ENCODE data around the gene CHMP5. TPM values are rescaled to one million over a fixed set of nuclear protein-coding genes. Genes with fewer than 3 reads are reported as not detected.

Gene CHMP5
- total RNA-seq, 2 experiments from 2014 or later = 31.2 to 50.1 TPM

DNA sequence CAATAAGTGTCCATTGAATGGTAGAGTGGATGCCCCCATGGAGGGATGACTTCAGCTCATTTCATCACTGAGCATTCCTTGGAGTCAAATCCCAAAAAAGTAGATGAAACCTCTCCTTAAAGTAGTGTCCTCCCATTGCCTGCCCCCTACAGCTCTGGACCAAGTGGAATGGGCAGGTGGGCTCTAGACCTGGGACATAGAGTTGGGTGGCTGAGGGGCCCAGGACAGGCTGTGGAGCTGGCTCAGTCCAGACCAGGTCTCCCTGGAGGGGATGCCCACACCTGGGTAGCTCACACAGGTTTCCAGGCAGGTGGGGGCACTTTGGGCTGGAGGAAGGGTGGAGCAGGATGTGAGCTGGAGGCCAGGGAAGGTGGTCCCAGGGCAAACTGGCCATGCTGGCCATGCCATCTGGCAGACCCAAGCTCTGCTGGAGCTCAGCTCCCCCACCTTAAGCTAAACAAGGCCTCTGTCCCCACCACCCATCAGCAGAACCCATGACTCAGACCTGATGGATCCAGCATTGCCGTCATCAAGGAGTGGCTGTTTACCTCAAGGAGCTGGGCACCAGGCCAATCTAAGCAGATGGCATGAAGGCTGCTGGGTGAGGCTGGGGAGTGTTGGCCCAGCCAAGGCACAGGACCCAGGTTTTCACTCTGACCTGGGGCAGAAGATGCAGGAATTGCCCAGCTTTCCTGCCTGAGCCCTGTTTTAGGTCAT is 31.1 kb upstream of the CHMP5 start:
- no peaks in the 10 kb centered on the region for H4K20me1 ChIP-seq (ENCODE audit: insufficient read depth, low read length)
- no peaks in the 10 kb centered on the region for H3K79me2 ChIP-seq (ENCODE audit: insufficient read depth, low read depth, low read length)
- H3K36me3 ChIP-seq (ENCODE audit: insufficient read depth, low read length) = no peaks in the 10 kb centered on the region
- no peak overlapping the region for H3K27ac ChIP-seq (ENCODE audit: low read depth, low read length, poor library complexity, severe bottlenecking)
- no peak overlapping the region for H2AFZ ChIP-seq (ENCODE audit: low read length)
- CTCF ChIA-PET (ENCODE audit: unreplicated experiment) = interaction anchor here (0.9 kb wide), 1 partner anchor 53 kb away, joined by 3 read pairs; no protein-coding TSS in a partner anchor
- DNase-seq (ENCODE audit: low spot score) = no peak
- POLR2A ChIA-PET = interaction anchor here (0.5 to 1.0 kb wide), 2 partner anchors 75 to 154 kb away, joined by 3 read pairs; no protein-coding TSS in a partner anchor
- TF ChIP-seq EZH2phosphoT487 (IDR thresholded peaks at IDR 0.05; ENCODE audit: borderline replicate concordance, low read depth, low read length) = no peak
- TF ChIP-seq, protein P1, sequence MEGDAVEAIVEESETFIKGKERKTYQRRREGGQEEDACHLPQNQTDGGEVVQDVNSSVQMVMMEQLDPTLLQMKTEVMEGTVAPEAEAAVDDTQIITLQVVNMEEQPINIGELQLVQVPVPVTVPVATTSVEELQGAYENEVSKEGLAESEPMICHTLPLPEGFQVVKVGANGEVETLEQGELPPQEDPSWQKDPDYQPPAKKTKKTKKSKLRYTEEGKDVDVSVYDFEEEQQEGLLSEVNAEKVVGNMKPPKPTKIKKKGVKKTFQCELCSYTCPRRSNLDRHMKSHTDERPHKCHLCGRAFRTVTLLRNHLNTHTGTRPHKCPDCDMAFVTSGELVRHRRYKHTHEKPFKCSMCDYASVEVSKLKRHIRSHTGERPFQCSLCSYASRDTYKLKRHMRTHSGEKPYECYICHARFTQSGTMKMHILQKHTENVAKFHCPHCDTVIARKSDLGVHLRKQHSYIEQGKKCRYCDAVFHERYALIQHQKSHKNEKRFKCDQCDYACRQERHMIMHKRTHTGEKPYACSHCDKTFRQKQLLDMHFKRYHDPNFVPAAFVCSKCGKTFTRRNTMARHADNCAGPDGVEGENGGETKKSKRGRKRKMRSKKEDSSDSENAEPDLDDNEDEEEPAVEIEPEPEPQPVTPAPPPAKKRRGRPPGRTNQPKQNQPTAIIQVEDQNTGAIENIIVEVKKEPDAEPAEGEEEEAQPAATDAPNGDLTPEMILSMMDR (conservative IDR thresholded peaks at IDR 0.05; ENCODE audit: low read length) = no peak
- H3K4me1 ChIP-seq (ENCODE audit: insufficient read depth, low read length, poor library complexity, severe bottlenecking) = peaks cover 3% of the 10 kb centered on the region
- no peaks in the 10 kb centered on the region for H3K9me2 ChIP-seq (ENCODE audit: insufficient read depth, low read length)
- no TSS peak for BruUV-seq (replicated peaks)
- no peak overlapping the region for H3K4me3 ChIP-seq (ENCODE audit: low read depth, low read length, poor library complexity, severe bottlenecking)
- intact Hi-C loops (cut with micrococcal nuclease; ENCODE audit: unreplicated experiment) = no loop called here
- no peak overlapping the region for H3K4me2 ChIP-seq (ENCODE audit: low read length)
- no peaks in the 10 kb centered on the region for H3K9me3 ChIP-seq (ENCODE audit: low read length)

DNA sequence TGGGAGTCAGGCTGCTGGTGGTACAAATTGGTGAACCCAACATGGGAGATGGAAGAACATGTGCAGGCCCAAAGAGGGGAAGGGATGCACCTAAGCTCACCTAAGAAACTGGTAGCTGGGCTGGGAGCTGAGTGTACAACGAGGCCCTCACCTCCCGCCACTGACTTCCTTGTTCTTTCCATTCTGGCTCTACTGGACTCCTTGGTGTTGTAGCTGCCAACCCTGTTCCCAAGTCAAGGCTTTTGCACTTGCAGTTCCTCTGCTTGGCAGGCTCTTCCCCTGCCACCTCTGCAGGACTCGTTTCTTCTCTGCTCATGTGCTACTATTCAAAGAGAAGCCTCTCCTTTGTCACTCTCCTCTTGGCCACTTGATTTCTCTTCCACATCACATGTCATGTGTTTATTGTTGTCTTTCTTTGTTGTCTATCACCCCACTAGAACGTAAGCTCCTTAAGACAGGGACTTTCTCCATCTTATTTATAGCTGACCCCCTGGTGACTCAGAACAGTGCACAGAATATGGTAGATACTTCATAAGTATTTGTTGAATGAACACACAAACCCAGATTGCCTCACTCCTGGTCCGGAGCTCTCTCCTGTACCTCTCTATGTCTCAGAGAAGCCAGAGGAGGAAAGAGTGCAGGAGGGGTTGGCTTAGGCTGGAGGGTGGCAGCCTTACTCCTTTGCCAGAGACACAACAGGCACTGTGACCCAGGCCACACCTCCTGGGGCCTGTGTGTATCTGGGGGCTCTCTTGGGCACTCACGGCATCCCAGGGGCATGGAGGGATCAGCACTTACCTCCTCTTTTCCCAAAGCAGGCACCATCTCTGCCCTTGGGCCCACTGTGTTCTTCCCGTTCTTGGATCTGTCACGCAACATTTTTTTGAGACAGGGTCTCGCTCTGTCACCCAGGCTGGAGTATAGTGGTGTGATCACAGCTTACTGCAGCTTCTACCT is 30.1 kb upstream of the CHMP5 start:
- Histone ChIP-seq H3K79me2 (ENCODE audit: insufficient read depth, low read depth, low read length) (no peaks in the 10 kb centered on the region), H2AFZ (ENCODE audit: low read length) (no peak overlapping the region), H3K4me1 (ENCODE audit: insufficient read depth, low read length, poor library complexity, severe bottlenecking) (no peaks in the 10 kb centered on the region), H3K4me2 (ENCODE audit: low read length) (no peak overlapping the region), H3K36me3 (ENCODE audit: insufficient read depth, low read length) (no peaks in the 10 kb centered on the region), H3K4me3 (ENCODE audit: low read depth, low read length, poor library complexity, severe bottlenecking) (no peak overlapping the region), H3K9me3 (ENCODE audit: low read length) (no peaks in the 10 kb centered on the region), H3K9me2 (ENCODE audit: insufficient read depth, low read length) (no peaks in the 10 kb centered on the region), H4K20me1 (ENCODE audit: insufficient read depth, low read length) (no peaks in the 10 kb centered on the region), H3K27ac (ENCODE audit: low read depth, low read length, poor library complexity, severe bottlenecking) (no peak overlapping the region)
- POLR2A ChIA-PET = interaction anchor here (1.0 to 1.6 kb wide), 2 partner anchors 8 to 76 kb away, joined by 3 to 4 read pairs; no protein-coding TSS in a partner anchor
- no TSS peak for BruUV-seq (replicated peaks)
- no peak for DNase-seq (ENCODE audit: low spot score)
- intact Hi-C loops (cut with micrococcal nuclease; ENCODE audit: unreplicated experiment) = no loop called here
- TF ChIP-seq, protein P1 (conservative IDR thresholded peaks at IDR 0.05; ENCODE audit: low read length) = no peak
- TF ChIP-seq EZH2phosphoT487 (IDR thresholded peaks at IDR 0.05; ENCODE audit: borderline replicate concordance, low read depth, low read length) = no peak
- CTCF ChIA-PET (ENCODE audit: unreplicated experiment) = interaction anchor here (0.9 kb wide), 1 partner anchor 14 kb away, joined by 4 read pairs; no protein-coding TSS in a partner anchor
